ENCODE results near the gene PHACTR3.
"Not testable (repeated sequence)": the region's sequence is repeated elsewhere in the genome, so short reads cannot be mapped to it uniquely, and the experiment has no call there.

GRCh38 chr20:59618585-59618984 lies 14.2 kb downstream of the PHACTR3 start:
- TF ChIP-seq CTCF (IDR thresholded peaks at IDR 0.05 in 2 of 3, conservative IDR thresholded peaks at IDR 0.05 in 1 of 3; ENCODE audit: borderline replicate concordance in 1 of 3, insufficient read depth in 1 of 3, low read depth in 2 of 3, low read length in 2 of 3); ELF1 (IDR thresholded peaks at IDR 0.05; ENCODE audit: borderline replicate concordance, low read depth); RAD21 (IDR thresholded peaks at IDR 0.05; ENCODE audit: low read depth); EZH2 (IDR thresholded peaks at IDR 0.05); POLR2A (IDR thresholded peaks at IDR 0.05; ENCODE audit: borderline replicate concordance, extremely low read depth, insufficient read depth, insufficient read length); SIN3A (IDR thresholded peaks at IDR 0.05; ENCODE audit: low read depth); CEBPB (IDR thresholded peaks at IDR 0.05; ENCODE audit: low read depth); ZFX (IDR thresholded peaks at IDR 0.05); SP1 (IDR thresholded peaks at IDR 0.05; ENCODE audit: low read depth); CBX3 (IDR thresholded peaks at IDR 0.05; ENCODE audit: low read depth); ZNF274 (IDR thresholded peaks at IDR 0.05; ENCODE audit: low read depth, low read length); EZH2phosphoT487 (IDR thresholded peaks at IDR 0.05; ENCODE audit: borderline replicate concordance): not testable (repeated sequence)

All from HCT116 (cell line).